ENCODE data around the gene INPP5F. TPM values are rescaled to one million over a fixed set of nuclear protein-coding genes. Genes with fewer than 3 reads are reported as not detected.

The INPP5F gene
- polyA plus RNA-seq, 1 of the 3 experiments (the other 2 are of a cell fraction): 7.8 TPM

GRCh38 chr10:119821182-119821581 is 95.3 kb downstream of the INPP5F start:
- Histone ChIP-seq H3K9me2 (no peaks in the 10 kb centered on the region), H3K27ac (ENCODE audit: low read depth in 2 of 2, low read length in 1 of 2) (no peak overlapping the region), H3K9me3 (no peaks in the 10 kb centered on the region), H3K9ac (no peak overlapping the region), H3K4me3 (ENCODE audit: low read depth in 2 of 2, low read length in 1 of 2) (no peak overlapping the region), H3K4me1 (ENCODE audit: control insufficient read depth in 1 of 2, insufficient read depth in 2 of 2, low read depth in 1 of 2, low read length in 1 of 2) (no peaks in the 10 kb centered on the region), H3K4me2 (no peak overlapping the region), H3K79me2 (ENCODE audit: insufficient read depth) (no peaks in the 10 kb centered on the region), H2AFZ (ENCODE audit: low read depth) (no peak overlapping the region), H3F3A (replicated peaks; ENCODE audit: insufficient read depth) (peaks cover 8% of the 10 kb centered on the region), H3K27me3 (ENCODE audit: insufficient read depth) (no peaks in the 10 kb centered on the region), H4K20me1 (ENCODE audit: insufficient read depth) (no peaks in the 10 kb centered on the region), H3K36me3 (replicated peaks in 1 of 2; ENCODE audit: control insufficient read depth in 1 of 2, insufficient read depth in 2 of 2, low read length in 1 of 2) (peaks cover 26 to 31% of the 10 kb centered on the region in 2 experiments)
- DNase-seq: no peak
- TF ChIP-seq FOXJ3 (CRISPR knock-in tag; IDR thresholded peaks at IDR 0.05) (no peak), USF1 (IDR thresholded peaks at IDR 0.05; ENCODE audit: borderline replicate concordance, low read depth) (no peak), MXI1 (IDR thresholded peaks at IDR 0.05; ENCODE audit: low read depth, low read length) (no peak), NFIC (IDR thresholded peaks at IDR 0.05; ENCODE audit: borderline replicate concordance) (no peak)
- CTCF ChIA-PET: interaction anchor here (0.6 to 2.7 kb wide), 2 partner anchors 39 kb away, joined by 4 to 12 read pairs; no protein-coding TSS in a partner anchor
- POLR2A ChIA-PET: no interaction called here
- 60% methylated on average over 4 of the region's 4 CpGs for WGBS (ENCODE audit: low lambda C conversion rate)

GRCh38 chr10:119824299-119824698 is 98.4 kb downstream of the INPP5F start:
- no peak overlapping the region for H3K4me3 ChIP-seq (ENCODE audit: low read depth in 2 of 2, low read length in 1 of 2)
- H2AFZ ChIP-seq (ENCODE audit: low read depth): no peak overlapping the region
- H4K20me1 ChIP-seq (ENCODE audit: insufficient read depth): no peaks in the 10 kb centered on the region
- ChIA-PET POLR2A (no interaction called here), CTCF (interaction anchor here (0.6 to 0.8 kb wide), 2 partner anchors 73 to 137 kb away, joined by 3 to 5 read pairs; no protein-coding TSS in a partner anchor)
- no peaks in the 10 kb centered on the region for H3K27me3 ChIP-seq (ENCODE audit: insufficient read depth)
- DNase-seq: no peak
- no peaks in the 10 kb centered on the region for H3K79me2 ChIP-seq (ENCODE audit: insufficient read depth)
- no peak overlapping the region for H3K9ac ChIP-seq
- H3K9me2 ChIP-seq: no peaks in the 10 kb centered on the region
- H3K4me1 ChIP-seq (ENCODE audit: control insufficient read depth in 1 of 2, insufficient read depth in 2 of 2, low read depth in 1 of 2, low read length in 1 of 2): no peaks in the 10 kb centered on the region
- H3K27ac ChIP-seq (ENCODE audit: low read depth in 2 of 2, low read length in 1 of 2): no peak overlapping the region
- no peak overlapping the region for H3K4me2 ChIP-seq
- TF ChIP-seq RXRA (IDR thresholded peaks at IDR 0.05; ENCODE audit: borderline replicate concordance, low read depth) (no peak), GABPA (IDR thresholded peaks at IDR 0.05; ENCODE audit: low read depth) (no peak), JUND (IDR thresholded peaks at IDR 0.05) (no peak), SIN3A (IDR thresholded peaks at IDR 0.05; ENCODE audit: borderline replicate concordance, low read depth, low read length) (no peak), CHD2 (IDR thresholded peaks at IDR 0.05; ENCODE audit: low read length, partially characterized antibody) (no peak), FOXJ3 (CRISPR knock-in tag; IDR thresholded peaks at IDR 0.05) (no peak), USF1 (IDR thresholded peaks at IDR 0.05; ENCODE audit: borderline replicate concordance, low read depth) (no peak), EZH2phosphoT487 (IDR thresholded peaks at IDR 0.05; ENCODE audit: borderline replicate concordance, low read depth) (no peak), ELF1 (IDR thresholded peaks at IDR 0.05) (no peak), TAF1 (IDR thresholded peaks at IDR 0.05; ENCODE audit: borderline replicate concordance, low read depth, low read length) (no peak), FOSL2 (IDR thresholded peaks at IDR 0.05; ENCODE audit: borderline replicate concordance, low read depth) (no peak), EP300 (IDR thresholded peaks at IDR 0.05; ENCODE audit: borderline replicate concordance in 1 of 2, low read depth in 1 of 2, low read length in 1 of 2) (no peak), RAD21 (IDR thresholded peaks at IDR 0.05; ENCODE audit: low read length) (no peak), MXI1 (IDR thresholded peaks at IDR 0.05; ENCODE audit: low read depth, low read length) (no peak)
- WGBS (ENCODE audit: low lambda C conversion rate): 71% methylated on average over 3 of the region's 3 CpGs
- peaks cover 8% of the 10 kb centered on the region for H3F3A ChIP-seq (replicated peaks; ENCODE audit: insufficient read depth)
- no peaks in the 10 kb centered on the region for H3K9me3 ChIP-seq
- H3K36me3 ChIP-seq (replicated peaks in 1 of 2; ENCODE audit: control insufficient read depth in 1 of 2, insufficient read depth in 2 of 2, low read length in 1 of 2): peaks cover 53 to 54% of the 10 kb centered on the region in 2 experiments

Data from SK-N-SH (cell line).